HL-60/S4 (cell line): ENCODE data around the gene LMO2.

Experiments used
- in situ Hi-C: fragments of 300-500 bp; cut with MboI; formaldehyde crosslinking; loops from 2 replicates; pipeline ENCODE4 v1.14.3; 2022; ENCODE audit warnings: low sequenced_read_pairs

LMO2 gene

GRCh38 chr11:33889821-33890378 lies 2.0 kb downstream of the LMO2 start:
- in situ Hi-C loops, result no loop called here

DNA sequence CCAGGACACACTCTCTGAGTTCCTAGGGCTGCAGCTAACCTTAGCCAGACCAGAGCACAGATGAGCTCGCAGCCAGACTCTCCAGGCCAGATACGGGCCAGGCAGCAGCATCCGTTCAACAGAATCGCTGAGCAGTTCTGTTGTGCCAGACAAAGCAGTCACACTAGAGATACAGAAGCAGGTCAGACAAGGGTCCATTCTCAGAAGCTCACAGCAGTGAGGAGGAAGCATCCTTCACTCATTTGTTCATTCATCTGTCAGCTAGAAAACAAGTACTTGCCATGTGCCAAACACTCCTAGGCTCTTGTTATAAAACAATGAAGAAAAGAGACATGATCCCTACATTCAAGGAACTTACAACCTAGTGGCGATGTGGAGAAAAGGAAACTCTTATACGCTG lies 2.6 kb downstream of the LMO2 start:
- in situ Hi-C loops, result no loop called here

GRCh38 chr11:33887886-33888285 lies 4.0 kb downstream of the LMO2 start:
- in situ Hi-C loops, result no loop called here

- in situ Hi-C loops, result no loop called here
These were observed 6.4 kb downstream of the LMO2 start for GRCh38 chr11:33885338-33886005.

DNA sequence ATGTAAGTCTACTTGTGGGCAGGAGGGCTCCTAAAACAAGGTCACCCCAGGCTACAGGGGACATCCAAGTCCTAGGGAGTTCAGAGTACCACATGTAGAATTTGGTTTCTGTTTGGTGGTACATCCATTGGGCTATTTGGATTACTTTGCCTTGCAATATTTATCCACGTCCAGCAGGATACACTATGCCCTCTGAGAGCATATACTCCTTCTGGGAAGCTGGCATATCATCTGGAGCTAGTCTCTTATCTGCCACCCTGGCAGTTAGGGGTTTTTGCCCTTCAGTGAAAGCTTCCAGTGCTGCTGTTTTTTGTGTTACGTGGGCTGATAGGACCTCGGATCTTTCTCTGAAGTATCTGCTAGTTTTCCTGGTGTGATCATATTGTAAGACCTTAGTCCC lies 7.3 kb downstream of the LMO2 start:
- in situ Hi-C loops, result no loop called here

- in situ Hi-C loops, result no loop called here
These were observed 7.8 kb downstream of the LMO2 start for GRCh38 chr11:33884035-33884434.

DNA sequence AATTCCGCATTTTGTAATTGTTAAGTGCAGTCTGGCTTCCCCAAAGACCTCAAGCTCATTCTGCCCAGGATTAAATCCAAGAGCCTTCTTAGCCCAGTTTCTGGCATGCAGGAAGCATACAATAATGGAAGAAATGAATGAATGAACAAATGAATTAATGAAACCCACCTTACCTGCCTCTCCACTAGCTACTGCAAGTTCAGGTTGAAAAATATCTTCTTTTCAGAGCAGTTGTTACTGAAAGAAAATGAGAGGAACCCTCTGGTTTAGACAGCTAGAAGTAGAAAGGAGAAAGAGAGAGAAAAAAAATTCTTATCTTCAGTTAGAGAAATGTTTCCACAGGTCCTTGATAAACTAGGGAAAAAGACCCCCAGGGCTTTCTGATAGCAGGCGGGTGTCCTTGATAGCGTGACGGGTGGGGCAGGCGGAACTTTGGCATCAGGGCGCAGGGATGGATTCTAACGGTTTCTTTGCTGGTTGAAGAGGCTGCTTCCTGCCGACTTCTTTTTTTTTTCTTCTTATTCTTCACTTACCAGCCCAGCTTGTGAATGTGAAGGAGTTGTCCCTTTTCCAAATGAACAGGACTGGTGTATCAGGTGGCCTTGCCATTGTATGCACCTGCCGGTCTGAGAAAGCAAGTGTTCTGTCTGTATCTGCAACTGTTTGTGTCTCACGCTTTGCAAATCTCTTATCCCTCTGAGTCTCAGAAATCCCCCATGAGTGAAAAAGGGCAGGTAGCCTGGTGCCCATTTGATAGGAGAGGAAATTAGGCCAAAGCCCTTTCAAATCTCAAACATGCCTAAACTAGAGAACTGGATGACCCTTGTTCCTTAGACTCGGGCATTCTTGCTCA lies 10.0 kb downstream of the LMO2 start:
- in situ Hi-C loops, result no loop called here

GRCh38 chr11:33880979-33881378 lies 10.9 kb downstream of the LMO2 start:
- in situ Hi-C loops, result no loop called here

DNA sequence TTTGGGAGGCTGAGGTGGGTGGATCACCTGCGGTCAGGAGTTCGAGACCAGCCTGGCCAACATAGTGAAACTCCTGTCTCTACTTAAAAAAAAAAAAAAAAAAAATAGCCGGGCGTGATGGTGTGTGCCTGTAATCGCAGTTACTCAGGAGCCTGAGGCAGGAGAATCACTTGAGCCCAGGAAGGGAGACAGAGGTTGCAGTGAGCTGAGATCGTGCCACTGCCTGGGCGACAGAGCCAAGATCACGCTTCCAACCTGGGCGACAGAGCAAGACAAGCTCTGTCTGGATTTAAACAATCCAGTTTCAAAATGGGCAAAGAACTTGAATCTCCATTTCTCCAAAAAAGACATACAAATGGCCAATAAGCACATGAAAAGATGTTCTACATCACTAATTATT lies 12.5 kb downstream of the LMO2 start:
- in situ Hi-C loops, result no loop called here

GRCh38 chr11:33877038-33877437 lies 14.8 kb downstream of the LMO2 start:
- in situ Hi-C loops, result no loop called here

- in situ Hi-C loops, result no loop called here
These were observed 16.1 kb downstream of the LMO2 start for GRCh38 chr11:33875621-33876294.

DNA sequence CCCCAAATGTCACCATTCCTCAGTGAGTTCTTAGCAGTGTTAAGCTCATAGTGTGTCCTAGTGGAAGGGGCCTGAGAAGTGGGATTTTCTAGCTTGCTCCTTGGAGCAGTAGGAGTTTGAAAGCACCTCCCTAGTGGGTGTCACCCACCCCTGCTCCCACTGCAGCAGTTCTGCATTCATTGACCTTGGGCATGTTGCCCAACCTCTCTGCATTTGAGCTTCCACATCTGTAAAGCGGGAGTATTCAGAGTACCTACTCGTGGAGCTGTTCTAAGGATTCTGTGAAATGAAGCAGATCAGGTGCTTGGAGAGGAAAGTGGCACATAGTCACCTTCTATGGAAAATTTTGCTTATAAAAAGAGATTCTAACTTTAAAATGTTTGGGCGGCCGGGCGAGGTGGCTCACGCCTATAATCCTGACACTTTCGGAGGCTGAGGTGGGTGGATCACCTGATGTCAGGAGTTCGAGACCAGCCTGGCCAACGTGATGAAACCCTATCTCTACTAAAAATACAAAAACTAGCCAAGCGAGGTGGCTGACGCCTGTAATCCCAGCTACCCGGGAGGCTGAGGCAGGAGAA lies 16.9 kb downstream of the LMO2 start:
- in situ Hi-C loops, result no loop called here

GRCh38 chr11:33874433-33874832 lies 17.4 kb downstream of the LMO2 start:
- in situ Hi-C loops, result no loop called here

DNA sequence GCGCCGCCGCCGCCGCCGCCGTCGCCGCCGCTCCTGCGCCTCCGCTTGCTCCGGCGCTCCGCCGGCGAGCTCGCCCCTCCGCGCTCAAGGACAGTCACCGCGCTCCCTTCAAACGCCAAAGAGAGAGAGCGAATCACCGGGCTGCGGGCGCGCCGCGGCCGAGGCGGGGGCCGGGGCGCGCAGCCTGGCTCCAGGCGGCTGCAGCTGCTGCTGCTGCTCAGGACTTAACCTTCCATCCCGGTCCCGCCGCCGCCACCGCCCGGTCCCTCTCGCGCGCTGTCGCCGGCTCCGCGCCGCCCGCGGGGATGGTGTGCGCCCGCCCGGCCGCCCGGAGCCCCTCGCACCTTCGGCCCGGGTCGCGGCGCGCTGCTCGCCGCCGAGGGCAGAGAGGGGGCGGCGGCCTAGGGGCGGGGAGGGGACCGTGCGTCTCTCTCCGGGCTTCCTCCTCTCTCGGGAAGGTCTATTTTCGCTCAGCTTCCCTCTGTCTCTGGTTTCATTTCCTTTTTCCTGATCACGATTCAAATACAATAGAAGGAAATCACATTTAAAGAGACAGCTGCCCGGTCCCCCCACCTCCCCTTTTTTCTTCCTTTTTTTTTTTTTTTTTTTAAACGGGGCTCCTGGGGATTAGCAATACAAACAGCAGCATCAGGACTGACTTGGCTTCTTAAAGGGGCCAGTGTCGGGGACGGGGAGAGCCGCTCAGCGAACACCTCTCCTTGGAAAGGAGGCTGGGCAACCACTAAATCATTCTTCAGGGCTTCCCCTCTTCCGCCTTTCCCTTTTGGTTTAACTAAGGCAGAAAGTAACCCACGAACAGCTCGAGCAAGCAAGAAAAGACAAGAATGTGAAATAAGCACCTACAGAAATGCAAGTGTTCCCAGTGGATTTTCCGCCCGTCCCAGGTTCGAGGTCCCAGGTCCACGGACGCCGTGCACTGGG lies 22.1 kb downstream of the LMO2 start:
- in situ Hi-C loops, result no loop called here

DNA sequence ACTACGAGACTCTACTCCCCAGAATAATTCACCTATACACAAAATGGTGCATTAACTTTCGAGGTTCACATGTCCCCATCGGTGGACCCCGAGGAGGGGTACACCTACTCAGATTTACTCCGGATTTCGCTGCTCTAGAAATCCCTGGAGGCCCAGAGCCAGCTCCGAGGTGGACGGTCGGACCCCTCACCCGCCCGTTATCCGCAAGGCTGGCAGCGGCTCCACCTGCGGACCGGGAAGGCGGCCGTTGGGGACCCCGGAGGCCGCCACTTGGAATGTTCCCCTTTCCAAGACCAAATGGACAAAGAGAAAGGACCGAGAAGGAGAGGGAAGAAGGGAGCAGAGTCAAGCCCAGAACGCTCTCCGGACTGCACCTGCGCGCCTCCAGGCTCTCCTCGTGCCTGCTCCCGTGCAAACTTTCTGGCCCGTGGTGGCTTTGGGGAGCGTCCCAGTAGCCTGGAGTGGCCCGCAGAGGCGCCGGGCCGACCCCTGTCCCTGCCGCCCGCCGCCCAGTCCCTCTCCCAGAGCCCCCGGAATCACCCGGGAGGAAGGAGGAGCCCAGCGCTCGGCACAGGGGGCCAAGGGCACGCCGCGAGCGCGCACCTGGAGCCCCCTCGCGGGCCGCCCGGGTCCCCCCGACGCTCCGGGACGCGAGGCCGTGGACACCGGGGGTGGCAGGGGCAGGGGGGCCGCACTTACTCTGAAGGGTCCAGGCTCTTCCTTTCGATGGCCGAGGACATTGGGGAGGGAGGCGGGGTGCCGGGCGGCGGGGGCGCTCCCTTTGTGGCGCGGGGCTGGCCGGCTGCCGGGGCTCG lies 23.0 kb downstream of the LMO2 start:
- in situ Hi-C loops, result no loop called here

- in situ Hi-C loops, result no loop called here
These were observed 23.8 kb downstream of the LMO2 start for GRCh38 chr11:33867996-33868646.

GRCh38 chr11:33867561-33867960 lies 24.3 kb downstream of the LMO2 start:
- in situ Hi-C loops, result no loop called here

DNA sequence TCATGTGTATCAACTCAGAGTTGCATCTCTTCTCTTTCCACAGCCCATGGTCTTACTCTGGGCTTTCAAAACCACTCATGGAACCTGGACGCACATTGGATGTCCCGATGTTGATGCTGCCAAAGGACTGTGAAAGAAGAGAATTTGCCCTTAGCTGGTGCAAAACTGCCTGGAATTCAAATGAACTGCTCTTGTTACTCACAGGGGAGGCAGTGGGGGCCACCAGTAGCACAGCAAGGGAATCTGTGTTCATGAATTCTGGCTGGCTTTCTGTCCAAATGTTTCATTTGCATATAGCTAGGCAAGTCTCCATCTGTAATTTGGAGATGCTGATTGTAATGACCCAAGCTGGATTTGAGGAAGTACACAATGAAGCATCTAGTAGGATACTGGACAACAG lies 24.9 kb downstream of the LMO2 start:
- in situ Hi-C loops, result no loop called here

- in situ Hi-C loops, result no loop called here
These were observed 27.4 kb downstream of the LMO2 start for GRCh38 chr11:33864479-33864878.
